Measurements from ENCODE around the gene ID2.
"Not testable (repeated sequence)": the region's sequence is repeated elsewhere in the genome, so short reads cannot be mapped to it uniquely, and the experiment has no call there.

Gene ID2

GRCh38 chr2:8721410-8721809, 39.6 kb downstream of the ID2 start:
- Histone ChIP-seq H3K4me1 (ENCODE audit: control insufficient read depth in 1 of 2, insufficient read depth in 1 of 2, low read depth in 1 of 2, low read length in 1 of 2) (no peaks in the 10 kb centered on the region), H3K9me3 (no peaks in the 10 kb centered on the region), H3K27me3 (no peaks in the 10 kb centered on the region), H3K27ac (no peak overlapping the region), H3K36me3 (peaks cover 10% of the 10 kb centered on the region), H3K4me3 (ENCODE audit: low read depth in 1 of 2, low read length in 1 of 2) (no peak overlapping the region)
- TF ChIP-seq CTCF (IDR thresholded peaks at IDR 0.05), result no peak

- H3K4me1 ChIP-seq (ENCODE audit: control insufficient read depth in 1 of 2, insufficient read depth in 1 of 2, low read depth in 1 of 2, low read length in 1 of 2), result no peaks in the 10 kb centered on the region
- no peak overlapping the region for H3K4me3 ChIP-seq (ENCODE audit: low read depth in 1 of 2, low read length in 1 of 2)
- peaks cover 25% of the 10 kb centered on the region for H3K36me3 ChIP-seq
- no peaks in the 10 kb centered on the region for H3K27me3 ChIP-seq
- no peaks in the 10 kb centered on the region for H3K9me3 ChIP-seq
- H3K27ac ChIP-seq, result no peak overlapping the region
- TF ChIP-seq CTCF (IDR thresholded peaks at IDR 0.05), result no peak
Measured at GRCh38 chr2:8722986-8723385, 41.1 kb downstream of the ID2 start.

GRCh38 chr2:8725838-8726237, 44.0 kb downstream of the ID2 start:
- no peaks in the 10 kb centered on the region for H3K27me3 ChIP-seq
- H3K36me3 ChIP-seq, result peaks cover 53% of the 10 kb centered on the region
- no peak for TF ChIP-seq CTCF (IDR thresholded peaks at IDR 0.05)
- no peak overlapping the region for H3K4me3 ChIP-seq (ENCODE audit: low read depth in 1 of 2, low read length in 1 of 2)
- H3K4me1 ChIP-seq (ENCODE audit: control insufficient read depth in 1 of 2, insufficient read depth in 1 of 2, low read depth in 1 of 2, low read length in 1 of 2), result no peaks in the 10 kb centered on the region
- no peak overlapping the region for H3K27ac ChIP-seq
- H3K9me3 ChIP-seq, result no peaks in the 10 kb centered on the region

- Histone ChIP-seq H3K4me1 (ENCODE audit: control insufficient read depth in 1 of 2, insufficient read depth in 1 of 2, low read depth in 1 of 2, low read length in 1 of 2) (no peaks in the 10 kb centered on the region), H3K27ac (no peak overlapping the region), H3K9me3 (no peaks in the 10 kb centered on the region), H3K27me3 (no peaks in the 10 kb centered on the region), H3K4me3 (ENCODE audit: low read depth in 1 of 2, low read length in 1 of 2) (no peak overlapping the region), H3K36me3 (peaks cover 74% of the 10 kb centered on the region)
- no peak for TF ChIP-seq CTCF (IDR thresholded peaks at IDR 0.05)
Measured at GRCh38 chr2:8728305-8729015, 46.6 kb downstream of the ID2 start.

GRCh38 chr2:8729101-8729500, 47.2 kb downstream of the ID2 start:
- H3K9me3 ChIP-seq; H3K27me3 ChIP-seq; H3K4me1 ChIP-seq (ENCODE audit: control insufficient read depth in 1 of 2, insufficient read depth in 1 of 2, low read depth in 1 of 2, low read length in 1 of 2); H3K27ac ChIP-seq; H3K4me3 ChIP-seq (ENCODE audit: low read depth in 1 of 2, low read length in 1 of 2): not testable (repeated sequence)
- peaks cover 80% of the 10 kb centered on the region for H3K36me3 ChIP-seq

- Histone ChIP-seq H3K27ac (no peak overlapping the region), H3K4me1 (ENCODE audit: control insufficient read depth in 1 of 2, insufficient read depth in 1 of 2, low read depth in 1 of 2, low read length in 1 of 2) (no peaks in the 10 kb centered on the region), H3K4me3 (ENCODE audit: low read depth in 1 of 2, low read length in 1 of 2) (no peak overlapping the region), H3K36me3 (peaks cover 88% of the 10 kb centered on the region), H3K9me3 (no peaks in the 10 kb centered on the region), H3K27me3 (no peaks in the 10 kb centered on the region)
- TF ChIP-seq CTCF (IDR thresholded peaks at IDR 0.05), result no peak
Measured at GRCh38 chr2:8729939-8730338, 48.1 kb downstream of the ID2 start.
